ENCODE data around the gene ZNF112. TPM values are rescaled to one million over a fixed set of nuclear protein-coding genes. Genes with fewer than 3 reads are reported as not detected.
A peak's percentile ranks its signal among the peaks of the same experiment; 100 is the strongest.
"Not testable (repeated sequence)": the region's sequence is repeated elsewhere in the genome, so short reads cannot be mapped to it uniquely, and the experiment has no call there.

The ZNF112 gene
- total RNA-seq = not detected

DNA sequence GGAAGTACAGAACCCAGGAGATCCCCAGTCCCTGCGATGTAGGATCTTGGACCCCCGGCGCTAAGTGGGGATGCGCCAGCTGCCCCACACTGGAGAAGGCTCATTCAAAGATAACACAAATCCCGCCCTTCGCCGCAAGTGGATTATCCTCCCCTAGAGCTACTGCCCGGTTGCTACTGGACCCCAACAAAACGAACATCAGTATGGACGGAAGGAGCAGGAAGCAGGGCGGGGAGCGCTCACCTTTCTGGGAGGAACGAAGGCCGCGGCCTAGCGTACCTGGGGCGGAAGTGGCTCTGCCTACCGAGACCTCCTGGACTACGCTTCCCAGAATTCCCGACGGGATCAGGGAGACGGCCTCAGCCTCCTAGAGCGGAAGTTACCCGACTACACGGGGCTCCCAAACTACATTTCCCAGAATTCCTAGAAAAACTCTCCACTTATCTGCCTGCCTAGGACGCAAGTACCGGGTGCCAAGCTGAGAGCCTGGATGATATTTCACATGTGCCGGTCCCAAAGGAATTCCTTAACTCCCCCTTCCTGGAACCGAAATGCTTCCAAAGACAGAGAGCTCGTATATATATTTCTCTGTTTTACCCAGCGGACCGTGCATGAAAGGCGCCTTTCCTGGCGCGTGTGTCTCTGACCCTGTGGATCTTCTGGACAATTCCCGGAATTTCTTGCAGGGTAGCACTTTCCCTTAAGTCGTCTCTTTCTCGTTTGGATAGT is at the start of gene ZNF112:
ZNF112 (minus strand) TSS at position 298 of the 729 bp plus-strand sequence. CDS start 16,141 bp downstream, outside the sequence.
- DNase-seq = no peak
- ChIA-PET POLR2A (no interaction called here), CTCF (no interaction called here)
- Mint-ChIP-seq H3K36me3 (ENCODE audit: low read depth) (no peaks in the 10 kb centered on the region), H3K4me1 (no peaks in the 10 kb centered on the region), H3K27ac (no peak within 1 kb of the TSS), H3K9me3 (peaks cover 37% of the 10 kb centered on the region), H3K4me3 (no peak within 1 kb of the TSS), H3K27me3 (no peaks in the 10 kb centered on the region)

DNA sequence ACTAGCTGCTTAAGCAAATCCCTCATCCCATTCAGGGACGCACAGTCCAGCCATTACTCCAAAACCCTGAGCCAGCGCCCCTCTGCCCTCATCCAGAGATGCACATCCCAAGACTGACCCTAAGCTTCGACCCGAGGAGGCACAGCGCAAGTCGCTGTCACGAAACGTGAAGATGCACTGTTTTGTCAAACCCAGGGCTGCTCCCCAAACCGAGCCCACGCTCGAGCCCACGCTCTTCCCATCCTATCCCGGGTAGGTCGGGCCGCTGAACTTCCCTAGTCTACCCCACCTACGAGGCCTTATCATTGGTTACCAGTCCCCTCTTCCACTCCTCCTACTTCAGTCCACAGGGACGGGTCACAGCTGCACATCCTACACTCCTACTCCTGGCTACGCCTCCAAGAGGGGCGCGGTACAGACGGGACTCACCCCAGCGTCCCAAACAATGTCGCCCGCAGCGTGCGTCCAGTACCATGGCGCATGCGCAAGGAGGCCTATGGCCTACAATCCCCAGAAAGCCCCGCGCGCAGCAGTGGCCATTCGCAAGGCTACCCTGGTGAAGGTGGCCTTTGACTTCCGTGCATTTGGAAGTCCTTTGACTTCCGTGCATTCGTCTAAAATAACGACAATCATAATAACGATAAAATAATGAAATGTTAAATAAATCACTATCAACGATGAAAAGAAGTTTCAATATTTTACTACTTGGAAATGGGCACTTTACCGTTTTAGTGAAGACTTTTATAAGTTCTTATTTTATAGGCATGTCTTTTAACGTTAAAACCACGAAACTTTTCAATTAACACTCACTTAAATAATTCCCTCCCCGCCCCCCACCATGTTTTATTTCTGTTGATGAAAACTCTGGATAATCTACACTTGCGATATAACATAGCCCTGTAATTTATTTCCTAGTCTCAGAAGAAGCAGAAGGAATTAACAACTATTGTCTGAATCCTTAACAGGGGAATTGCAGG is 44.9 kb upstream of the ZNF112 start, which contains the start of gene ZNF285:
ZNF285 (minus strand) TSS at position 470 of the 977 bp plus-strand sequence. CDS start 4,395 bp downstream, outside the sequence.
- Mint-ChIP-seq H3K4me3 (peak within 1 kb of the TSS; percentile 74), H3K36me3 (ENCODE audit: low read depth) (peaks cover 6% of the 10 kb centered on the region), H3K27me3 (no peaks in the 10 kb centered on the region), H3K4me1 (peaks cover 8% of the 10 kb centered on the region), H3K9me3 (peaks cover 27% of the 10 kb centered on the region), H3K27ac (no peak within 1 kb of the TSS)
- peak; percentile 69 for DNase-seq
- ChIA-PET POLR2A (no interaction called here), CTCF (no interaction called here)

DNA sequence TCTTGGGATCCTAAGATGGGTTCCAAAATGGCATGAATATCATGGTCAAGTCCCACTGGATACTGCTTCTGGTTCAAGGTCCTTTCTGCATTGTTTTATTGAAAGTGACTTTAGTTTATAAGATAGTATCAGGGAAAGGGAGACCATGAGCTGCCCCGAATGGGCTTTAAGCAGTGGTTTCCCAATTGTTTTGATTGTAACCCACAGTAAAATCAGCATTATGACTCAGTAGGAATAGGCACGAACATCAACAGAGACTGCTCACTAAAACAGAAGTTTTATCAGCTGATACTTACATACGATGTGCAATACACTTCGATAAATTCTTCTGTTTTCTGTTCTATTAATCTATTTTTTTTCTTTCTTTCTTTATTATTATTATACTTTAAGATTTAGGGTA is 32.8 kb upstream of the ZNF112 start:
- H3K27ac Mint-ChIP-seq; H3K4me1 Mint-ChIP-seq; H3K36me3 Mint-ChIP-seq (ENCODE audit: low read depth); H3K27me3 Mint-ChIP-seq; CTCF ChIA-PET; POLR2A ChIA-PET; H3K4me3 Mint-ChIP-seq; DNase-seq: not testable (repeated sequence)
- peaks cover 34% of the 10 kb centered on the region for H3K9me3 Mint-ChIP-seq

DNA sequence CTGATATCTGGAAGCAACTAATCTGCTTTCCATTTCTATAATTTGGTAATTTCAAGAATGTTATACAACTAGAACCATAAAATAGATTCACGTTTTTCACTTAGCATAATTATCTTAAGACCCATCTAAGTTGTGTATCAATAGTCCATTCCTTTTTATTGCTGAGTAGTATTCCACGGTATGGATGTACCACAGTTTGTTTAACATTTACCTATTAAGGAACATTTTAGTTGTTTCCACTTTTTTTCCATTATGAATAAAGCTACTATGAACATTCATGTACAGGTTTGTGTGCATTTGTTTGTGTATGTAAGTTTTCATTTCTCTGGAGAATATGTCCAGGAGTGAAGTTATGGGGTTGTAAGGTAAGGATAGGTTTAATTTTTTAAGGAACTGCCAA is 18.3 kb upstream of the ZNF112 start:
- POLR2A ChIA-PET = no interaction called here
- no peak overlapping the region for H3K27ac Mint-ChIP-seq
- H3K4me1 Mint-ChIP-seq = no peaks in the 10 kb centered on the region
- H3K36me3 Mint-ChIP-seq (ENCODE audit: low read depth) = no peaks in the 10 kb centered on the region
- CTCF ChIA-PET = no interaction called here
- H3K27me3 Mint-ChIP-seq = no peaks in the 10 kb centered on the region
- no peak overlapping the region for H3K4me3 Mint-ChIP-seq
- DNase-seq = no peak
- peaks cover 20% of the 10 kb centered on the region for H3K9me3 Mint-ChIP-seq

DNA sequence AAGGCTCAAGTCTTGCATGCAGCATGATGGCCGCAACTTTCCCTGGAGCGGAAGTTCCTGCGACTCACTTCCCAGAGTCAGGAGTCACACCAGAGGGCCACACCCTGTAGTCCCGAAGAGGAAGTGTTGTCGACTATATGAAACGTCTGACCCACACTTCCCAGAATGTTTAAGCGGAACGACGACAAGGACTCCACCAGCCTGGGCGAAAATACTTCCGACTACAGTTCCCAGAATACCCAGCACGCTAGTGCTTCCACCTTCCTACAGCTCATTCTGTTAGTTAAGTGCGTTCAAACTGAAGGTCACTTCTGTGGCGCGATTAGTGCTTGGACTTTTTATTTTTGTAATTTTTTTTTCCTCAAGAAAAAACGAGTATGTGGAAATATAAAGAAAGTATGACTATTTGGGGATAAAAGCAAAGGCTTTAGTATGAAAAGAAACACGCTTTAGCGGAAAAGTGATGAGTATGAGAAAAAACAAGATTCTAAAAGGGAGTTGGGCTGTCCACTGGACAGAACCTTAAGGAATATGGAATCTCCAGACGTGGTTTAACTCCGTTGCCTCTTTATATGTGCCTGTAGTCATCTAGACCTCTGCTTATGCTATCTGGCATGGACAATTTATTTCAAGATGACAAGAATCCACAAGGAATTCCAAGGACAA is 15.5 kb upstream of the ZNF112 start:
- H3K27ac Mint-ChIP-seq = no peak overlapping the region
- POLR2A ChIA-PET = no interaction called here
- H3K27me3 Mint-ChIP-seq = no peaks in the 10 kb centered on the region
- H3K36me3 Mint-ChIP-seq (ENCODE audit: low read depth) = no peaks in the 10 kb centered on the region
- H3K9me3 Mint-ChIP-seq = peaks cover 21% of the 10 kb centered on the region
- DNase-seq = no peak
- H3K4me3 Mint-ChIP-seq = no peak overlapping the region
- no peaks in the 10 kb centered on the region for H3K4me1 Mint-ChIP-seq
- CTCF ChIA-PET = no interaction called here

DNA sequence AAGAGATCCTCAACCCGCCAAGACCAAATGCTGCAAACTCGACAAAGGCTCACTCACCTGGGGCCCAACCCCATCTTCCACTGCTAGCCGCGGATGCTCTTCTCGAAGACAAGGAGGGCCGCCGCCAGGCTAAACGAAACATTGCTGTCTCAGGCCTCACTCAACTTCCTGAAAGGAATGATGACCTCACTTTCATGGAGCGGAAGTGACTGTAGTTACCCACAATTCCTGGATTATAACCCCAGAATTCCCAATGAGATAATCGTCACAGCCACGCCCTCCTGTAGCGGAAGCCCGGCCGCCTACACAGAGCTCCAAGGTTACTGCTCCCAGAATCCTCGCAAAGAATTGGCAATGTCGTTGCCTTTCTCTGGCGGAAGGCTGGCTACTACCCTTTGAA is 10.5 kb upstream of the ZNF112 start:
- Mint-ChIP-seq H3K9me3 (peaks cover 31% of the 10 kb centered on the region), H3K4me3 (no peak overlapping the region)
- DNase-seq = no peak

DNA sequence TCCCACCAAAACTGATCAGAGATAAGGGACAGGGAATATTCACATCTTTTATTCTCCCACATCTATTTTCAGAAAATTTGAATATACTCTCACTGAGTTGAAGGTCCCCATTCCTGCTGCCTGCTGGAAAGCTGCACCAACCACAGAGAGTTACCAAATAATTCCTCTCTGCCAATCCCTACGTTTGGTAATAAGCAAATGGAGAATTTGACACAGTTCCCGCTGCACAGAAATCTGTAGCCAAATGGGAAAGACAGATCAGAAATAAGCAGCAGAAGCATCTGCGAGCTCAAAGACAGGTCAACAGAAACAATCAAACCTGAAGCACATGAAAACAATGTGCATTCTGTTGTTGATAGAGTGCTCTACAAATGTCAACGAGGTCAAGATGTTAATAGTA is 9.9 kb downstream of the ZNF112 start:
- Mint-ChIP-seq H3K4me3 (no peak overlapping the region), H3K27me3 (no peaks in the 10 kb centered on the region), H3K9me3 (peaks cover 25% of the 10 kb centered on the region), H3K27ac (no peak overlapping the region), H3K4me1 (no peaks in the 10 kb centered on the region), H3K36me3 (ENCODE audit: low read depth) (no peaks in the 10 kb centered on the region)
- no peak for DNase-seq
- ChIA-PET POLR2A (no interaction called here), CTCF (interaction anchor here (0.6 kb wide), 1 partner anchor 27 kb away, joined by 3 read pairs; no protein-coding TSS in a partner anchor)

More for the DNA sequence above, 10.5 kb upstream of the ZNF112 start:
- no peak overlapping the region for H3K27ac Mint-ChIP-seq
- no peaks in the 10 kb centered on the region for H3K27me3 Mint-ChIP-seq
- H3K36me3 Mint-ChIP-seq (ENCODE audit: low read depth) = no peaks in the 10 kb centered on the region
- ChIA-PET CTCF (no interaction called here), POLR2A (no interaction called here)
- no peaks in the 10 kb centered on the region for H3K4me1 Mint-ChIP-seq

DNA sequence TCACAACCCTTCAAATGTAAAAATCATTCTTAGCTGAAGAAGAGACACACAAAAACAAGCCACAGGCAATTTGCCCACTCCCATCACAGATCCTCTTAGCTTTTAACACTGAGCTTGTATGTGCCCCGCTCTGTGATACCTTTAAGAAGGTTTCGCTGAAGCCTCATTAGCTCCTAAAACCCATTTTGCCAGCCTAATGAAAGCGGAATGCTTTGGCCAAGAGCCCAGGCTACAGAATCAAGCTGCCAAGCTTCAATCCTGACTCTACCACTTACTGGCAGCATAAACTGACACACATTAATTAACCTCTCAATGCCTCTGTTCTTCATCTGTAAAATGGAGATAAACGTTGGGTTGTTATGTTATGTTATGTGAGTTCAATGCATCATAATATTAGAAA is 10.5 kb downstream of the ZNF112 start:
- POLR2A ChIA-PET = no interaction called here
- H3K9me3 Mint-ChIP-seq = peaks cover 24% of the 10 kb centered on the region
- DNase-seq = no peak
- no peaks in the 10 kb centered on the region for H3K36me3 Mint-ChIP-seq (ENCODE audit: low read depth)
- H3K4me1 Mint-ChIP-seq = no peaks in the 10 kb centered on the region
- H3K27me3 Mint-ChIP-seq = no peaks in the 10 kb centered on the region
- H3K4me3 Mint-ChIP-seq = no peak overlapping the region
- CTCF ChIA-PET = no interaction called here
- H3K27ac Mint-ChIP-seq = no peak overlapping the region

DNA sequence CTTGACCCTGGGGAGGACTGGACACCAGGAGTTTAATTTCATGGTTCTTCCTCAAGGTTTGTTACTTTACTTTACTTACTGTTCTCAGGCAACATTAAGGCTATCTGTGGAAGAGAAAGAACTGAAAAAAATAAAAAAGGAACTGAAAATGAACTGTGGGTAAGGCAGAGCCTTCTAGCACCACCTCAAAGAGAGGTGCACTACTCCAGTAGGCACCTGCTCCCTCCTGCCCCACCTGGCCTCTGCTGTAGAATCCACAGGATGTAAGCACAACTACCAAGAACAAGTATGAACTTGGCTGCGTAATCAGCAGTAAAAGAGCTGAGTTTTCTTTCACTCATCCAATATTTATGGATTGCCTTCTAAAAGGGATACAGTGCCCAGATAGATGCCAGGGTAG is 12.2 kb downstream of the ZNF112 start:
- Mint-ChIP-seq H3K27ac (no peak overlapping the region), H3K27me3 (no peaks in the 10 kb centered on the region), H3K9me3 (peaks cover 18% of the 10 kb centered on the region), H3K4me3 (no peak overlapping the region), H3K36me3 (ENCODE audit: low read depth) (no peaks in the 10 kb centered on the region), H3K4me1 (no peaks in the 10 kb centered on the region)
- ChIA-PET CTCF (no interaction called here), POLR2A (no interaction called here)
- no peak for DNase-seq

DNA sequence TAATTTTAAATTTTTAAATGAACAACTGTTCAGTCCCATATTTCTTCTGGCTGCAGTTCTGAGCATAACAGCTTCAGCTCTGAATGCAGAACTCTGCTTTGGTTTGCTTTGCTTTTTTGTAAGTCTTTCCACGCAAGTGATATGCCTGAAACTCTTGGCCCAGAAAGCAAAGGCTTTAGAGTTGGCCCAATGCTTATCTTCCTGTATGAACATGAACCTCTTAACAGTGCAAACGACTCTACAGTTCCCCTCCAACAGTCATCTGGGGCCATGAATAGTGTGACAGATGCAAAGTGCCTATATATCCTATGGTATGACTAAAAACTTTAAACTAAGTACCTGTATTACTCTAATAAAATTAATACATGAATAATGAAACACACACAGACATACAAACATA is 14.7 kb downstream of the ZNF112 start:
- Mint-ChIP-seq H3K27ac (no peak overlapping the region), H3K27me3 (no peaks in the 10 kb centered on the region), H3K36me3 (ENCODE audit: low read depth) (no peaks in the 10 kb centered on the region), H3K4me1 (no peaks in the 10 kb centered on the region), H3K9me3 (peaks cover 26% of the 10 kb centered on the region), H3K4me3 (no peak overlapping the region)
- no peak for DNase-seq
- CTCF ChIA-PET = interaction anchor here (0.6 kb wide), 1 partner anchor 14 kb away, joined by 4 read pairs; no protein-coding TSS in a partner anchor
- POLR2A ChIA-PET = no interaction called here

DNA sequence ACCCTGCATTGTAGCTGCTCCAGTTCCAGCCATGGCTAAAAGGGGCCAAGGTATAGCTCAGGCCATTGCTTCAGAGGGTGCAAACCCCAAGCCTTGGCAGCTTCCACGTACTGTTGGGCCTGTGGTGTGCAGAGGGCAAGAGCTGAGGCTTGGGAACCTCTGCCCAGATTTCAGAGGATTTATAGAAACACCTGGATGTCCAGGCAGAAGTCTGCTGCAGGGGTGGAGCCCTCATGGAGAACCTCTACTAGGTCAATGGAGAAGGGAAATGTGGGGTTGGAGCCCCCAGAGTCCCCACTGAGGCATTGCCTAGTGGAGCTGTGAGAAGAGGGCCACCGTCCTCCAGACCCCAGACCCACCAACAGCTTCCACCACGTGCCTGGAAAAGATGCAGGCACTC is 21.8 kb downstream of the ZNF112 start:
- H3K4me1 Mint-ChIP-seq; CTCF ChIA-PET; H3K27ac Mint-ChIP-seq; H3K4me3 Mint-ChIP-seq; H3K27me3 Mint-ChIP-seq; H3K36me3 Mint-ChIP-seq (ENCODE audit: low read depth); POLR2A ChIA-PET; DNase-seq: not testable (repeated sequence)
- peaks cover 44% of the 10 kb centered on the region for H3K9me3 Mint-ChIP-seq

DNA sequence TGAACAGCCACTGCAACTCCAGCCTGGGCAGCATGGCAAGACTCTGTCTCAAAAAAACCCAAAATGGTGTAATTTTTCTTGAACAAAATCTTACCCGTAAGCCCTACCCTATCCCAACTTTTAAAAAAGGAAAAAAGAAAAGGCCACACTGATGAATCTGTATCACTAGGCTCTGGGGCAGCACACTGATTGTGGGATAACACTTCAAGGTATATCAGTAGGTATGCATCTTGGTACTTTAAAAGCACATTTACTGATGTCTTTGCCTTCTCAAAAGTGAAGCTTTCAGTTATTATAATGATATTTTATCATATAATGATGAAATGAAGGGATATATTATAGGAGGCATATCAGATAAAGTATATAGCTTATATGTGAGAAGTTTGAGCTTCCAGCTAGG is 24.3 kb downstream of the ZNF112 start:
- DNase-seq = no peak
- ChIA-PET POLR2A (no interaction called here), CTCF (no interaction called here)
- Mint-ChIP-seq H3K9me3 (peaks cover 48% of the 10 kb centered on the region), H3K27me3 (no peaks in the 10 kb centered on the region), H3K27ac (no peak overlapping the region), H3K4me3 (no peak overlapping the region), H3K4me1 (no peaks in the 10 kb centered on the region), H3K36me3 (ENCODE audit: low read depth) (no peaks in the 10 kb centered on the region)

DNA sequence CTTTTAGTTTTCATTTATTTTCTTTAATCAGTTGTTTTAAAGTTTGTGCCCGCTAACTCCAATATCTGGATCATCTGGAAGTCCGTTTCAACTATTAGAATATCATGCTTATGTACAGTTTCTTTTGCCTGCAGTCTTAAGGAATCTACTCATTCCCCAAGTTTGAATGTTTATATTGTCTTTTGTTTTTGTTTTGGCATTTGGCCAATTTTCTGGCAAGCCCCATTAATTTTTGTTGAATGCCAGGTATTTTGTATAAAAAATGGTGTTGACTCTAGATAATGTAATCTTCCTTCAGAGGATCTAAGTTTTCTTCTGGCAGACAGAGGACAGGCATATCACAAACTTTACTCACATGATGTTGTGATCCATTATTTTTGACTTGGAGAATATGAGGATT is 40.6 kb downstream of the ZNF112 start:
- H3K4me1 Mint-ChIP-seq = no peaks in the 10 kb centered on the region
- H3K27ac Mint-ChIP-seq = no peak overlapping the region
- H3K27me3 Mint-ChIP-seq = no peaks in the 10 kb centered on the region
- no peak for DNase-seq
- ChIA-PET CTCF (no interaction called here), POLR2A (no interaction called here)
- H3K9me3 Mint-ChIP-seq = peaks cover 26% of the 10 kb centered on the region
- no peaks in the 10 kb centered on the region for H3K36me3 Mint-ChIP-seq (ENCODE audit: low read depth)
- no peak overlapping the region for H3K4me3 Mint-ChIP-seq

Data from activated CD4-positive, alpha-beta memory T cell treated with anti-CD3 and anti-CD28 coated beads, Interleukin-2, amount 10 ng/mL, durations not matched to agents 7 days and 5 days (primary cell).